Suppressor macrophage treated with lipopolysaccharide for 4 hours (primary cell): ENCODE measurements around the gene TCEA3.
A peak's percentile ranks its signal among the peaks of the same experiment; 100 is the strongest.

Experiments
- DNase-seq: peaks from one replicate; pipeline ENCODE4 v3.0.0-alpha.2; 2020

Gene TCEA3

GRCh38 chr1:23444596-23445390 lies 20.2 kb upstream of the TCEA3 start:
- no peak for DNase-seq

DNA sequence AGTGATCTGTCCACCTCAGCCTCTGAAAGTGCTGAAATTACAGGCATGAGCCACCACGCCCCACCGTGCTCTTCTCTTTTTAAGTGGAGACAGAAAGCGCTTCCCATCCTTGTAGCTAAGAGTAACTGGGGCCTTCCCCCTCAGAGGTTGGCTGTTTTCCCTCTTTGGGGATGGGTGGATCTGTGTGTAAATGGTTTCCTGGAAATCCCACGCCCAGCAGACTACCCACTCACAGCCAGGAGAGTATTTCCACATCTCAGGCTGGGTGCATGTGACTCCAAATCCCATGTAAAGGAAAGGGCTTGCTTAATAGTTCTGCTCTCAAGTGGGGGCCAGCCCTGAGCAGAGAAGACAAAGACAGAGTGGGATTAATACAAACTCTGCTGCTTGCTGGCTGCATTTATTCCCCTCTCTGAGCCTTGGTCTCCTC lies 19.6 kb upstream of the TCEA3 start:
- peak; percentile 92 for DNase-seq

DNA sequence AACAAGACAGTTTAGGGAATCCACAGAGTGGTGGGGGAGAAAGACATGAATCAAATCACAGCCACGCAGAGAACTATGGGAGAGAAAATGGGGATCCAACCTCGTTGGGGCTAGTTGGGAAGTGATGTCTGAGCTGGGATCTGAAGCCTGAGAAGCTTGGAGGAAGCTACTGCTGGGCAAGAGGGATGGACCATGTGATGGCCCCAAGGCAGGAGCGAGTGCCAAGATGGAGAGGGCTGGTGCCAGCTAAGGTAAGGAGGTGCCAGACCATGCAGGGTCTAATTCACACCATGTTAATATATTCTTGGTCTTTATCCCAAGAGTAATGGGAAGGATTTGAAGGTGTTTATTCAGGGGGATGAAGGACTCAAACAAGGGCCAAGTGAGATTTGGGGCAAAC lies 18.2 kb upstream of the TCEA3 start:
- no peak for DNase-seq

GRCh38 chr1:23441446-23442148 lies 17.0 kb upstream of the TCEA3 start:
- DNase-seq = no peak

DNA sequence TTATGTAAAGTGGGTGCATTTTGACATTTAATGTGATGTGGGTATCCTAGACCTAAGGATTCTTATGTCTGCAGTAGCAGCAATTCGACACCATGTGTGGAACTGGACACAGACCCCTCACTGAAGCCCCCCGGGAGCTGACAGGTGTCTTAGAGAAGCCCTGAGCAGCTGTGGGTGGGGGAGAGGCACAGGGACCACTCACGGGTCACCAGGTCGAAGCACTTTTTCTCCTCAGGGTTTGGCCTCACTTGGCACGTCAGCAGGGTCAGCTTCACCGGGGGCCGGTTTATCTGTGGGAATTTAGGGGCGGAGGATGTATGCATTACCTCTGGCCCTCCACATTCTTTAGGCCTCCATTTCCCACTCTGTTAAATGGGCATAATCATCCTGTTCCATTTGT lies 14.0 kb upstream of the TCEA3 start:
- DNase-seq = no peak

GRCh38 chr1:23437355-23437664 lies 12.8 kb upstream of the TCEA3 start:
- DNase-seq = no peak

DNA sequence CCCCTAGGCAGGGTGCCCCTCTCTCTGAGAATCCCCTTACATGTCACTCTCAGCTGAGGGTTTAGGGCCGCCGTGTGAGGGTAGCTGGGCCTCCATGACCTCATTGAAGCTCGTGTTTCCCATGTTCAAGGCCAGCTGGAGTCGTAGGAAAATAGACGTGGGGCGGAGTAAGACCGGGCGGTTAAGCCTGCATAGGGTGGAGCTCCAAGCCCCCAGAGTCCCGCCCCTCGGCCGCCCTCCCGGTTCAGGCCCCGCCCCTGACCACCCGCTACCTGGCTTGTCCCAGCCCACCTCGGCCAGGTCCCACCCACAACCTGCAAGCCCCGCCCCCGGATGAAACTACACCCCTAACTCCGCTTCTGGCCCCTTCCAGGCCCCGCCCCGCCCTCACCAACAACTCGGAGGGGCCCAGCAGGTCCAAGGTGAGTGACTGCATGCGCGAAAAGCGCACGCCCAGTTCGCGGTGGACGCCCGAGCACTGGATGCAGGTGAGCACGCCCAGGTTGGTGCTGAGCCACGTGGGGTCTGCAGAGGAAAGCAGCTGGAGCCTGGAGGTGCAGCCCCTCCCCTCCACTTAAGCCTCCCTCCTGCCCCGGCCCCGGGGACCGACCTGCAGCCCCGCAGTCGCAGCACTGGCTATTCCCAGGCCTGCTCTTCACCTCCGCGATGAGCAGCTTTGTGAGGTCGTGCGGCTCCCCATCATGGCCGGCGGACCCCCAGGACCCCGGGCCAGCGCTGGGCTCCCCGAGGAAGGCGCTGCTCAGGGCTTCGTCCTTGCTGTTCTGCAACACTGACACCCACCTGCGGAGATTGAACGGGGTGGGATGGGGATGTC lies 12.2 kb upstream of the TCEA3 start:
- DNase-seq = no peak

GRCh38 chr1:23434260-23434775 lies 9.8 kb upstream of the TCEA3 start:
- DNase-seq = no peak

DNA sequence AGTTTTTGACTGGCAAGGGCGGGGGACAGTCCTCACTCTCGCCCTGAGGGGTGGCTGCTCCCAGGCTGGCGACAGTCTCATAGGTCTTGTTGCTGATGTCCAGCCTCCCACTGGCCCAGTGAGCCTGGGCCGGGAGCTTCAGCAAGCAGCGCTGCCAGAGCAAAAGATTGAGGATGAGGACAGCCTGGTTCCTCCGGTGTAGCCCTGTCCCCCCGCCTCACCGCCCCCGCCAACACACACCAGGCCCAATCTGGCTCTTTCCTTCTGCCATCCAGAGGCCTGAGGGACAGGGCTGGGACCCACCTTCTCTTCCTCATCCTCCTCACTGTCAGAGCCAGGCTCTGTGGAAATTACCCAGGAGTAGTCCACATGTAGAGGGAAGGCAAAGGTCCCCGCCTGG lies 8.6 kb upstream of the TCEA3 start:
- DNase-seq = no peak

GRCh38 chr1:23431431-23431830 lies 6.9 kb upstream of the TCEA3 start:
- no peak for DNase-seq

DNA sequence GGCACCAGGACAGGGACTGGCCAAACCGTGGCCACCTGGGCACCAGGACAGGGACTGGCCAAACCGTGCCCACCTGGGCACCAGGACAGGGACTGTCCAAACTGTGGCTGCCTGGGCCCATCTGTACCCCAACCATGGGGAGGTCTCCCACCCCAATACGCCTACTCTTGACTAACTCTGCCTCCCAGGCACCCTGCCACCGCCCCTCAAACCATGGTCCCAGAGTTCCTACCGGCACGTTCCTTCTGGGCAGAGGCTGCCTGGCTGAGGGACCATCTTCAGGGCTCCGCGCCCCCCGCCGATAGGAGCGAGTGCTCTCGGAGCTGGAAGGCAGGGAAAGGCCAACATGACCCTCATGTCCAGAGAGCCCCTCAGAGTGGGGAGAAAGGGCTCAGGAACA lies 6.3 kb upstream of the TCEA3 start:
- no peak for DNase-seq

- no peak for DNase-seq
Measured at GRCh38 chr1:23428136-23428905, 3.8 kb upstream of the TCEA3 start.

GRCh38 chr1:23427550-23427949 lies 3.0 kb upstream of the TCEA3 start:
- no peak for DNase-seq

DNA sequence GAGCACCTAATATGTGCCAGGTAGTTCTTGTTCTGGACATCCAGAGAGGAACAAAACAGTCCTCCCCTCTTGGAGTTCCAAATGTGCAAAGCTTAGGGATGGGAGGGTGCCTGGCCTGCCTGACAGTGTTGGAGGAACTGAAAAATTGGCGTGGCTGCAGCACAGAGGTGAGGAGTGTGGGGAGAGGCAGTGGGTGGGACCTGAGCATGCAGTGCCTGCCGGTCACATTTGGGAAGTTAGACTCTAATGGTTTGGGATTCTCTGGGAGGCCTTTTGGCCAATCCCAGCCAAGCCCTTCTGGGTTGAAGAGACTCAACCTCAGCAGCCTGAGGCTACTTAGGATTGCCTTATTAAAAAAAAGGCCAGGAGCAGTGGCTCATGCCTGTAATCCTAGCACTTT lies 2.3 kb upstream of the TCEA3 start:
- no peak for DNase-seq

DNA sequence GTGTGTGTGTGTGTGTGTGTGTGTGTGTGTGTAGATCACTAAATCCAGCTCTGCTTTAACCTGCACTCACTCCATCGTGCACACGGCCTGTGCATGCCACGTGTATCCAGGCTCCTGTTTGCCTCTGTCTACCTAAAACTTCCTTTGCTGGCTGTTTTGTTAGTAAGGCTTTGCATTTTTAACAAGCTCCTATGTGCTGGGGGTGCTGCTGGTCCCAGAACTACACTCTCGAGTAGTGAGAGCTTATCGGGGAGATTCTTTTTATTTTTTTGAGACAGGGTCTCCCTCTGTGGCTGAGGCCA lies 596 bp upstream of the TCEA3 start:
- DNase-seq = no peak

- no peak for DNase-seq
Measured at GRCh38 chr1:23423415-23424292, 894 bp downstream of the TCEA3 start.

DNA sequence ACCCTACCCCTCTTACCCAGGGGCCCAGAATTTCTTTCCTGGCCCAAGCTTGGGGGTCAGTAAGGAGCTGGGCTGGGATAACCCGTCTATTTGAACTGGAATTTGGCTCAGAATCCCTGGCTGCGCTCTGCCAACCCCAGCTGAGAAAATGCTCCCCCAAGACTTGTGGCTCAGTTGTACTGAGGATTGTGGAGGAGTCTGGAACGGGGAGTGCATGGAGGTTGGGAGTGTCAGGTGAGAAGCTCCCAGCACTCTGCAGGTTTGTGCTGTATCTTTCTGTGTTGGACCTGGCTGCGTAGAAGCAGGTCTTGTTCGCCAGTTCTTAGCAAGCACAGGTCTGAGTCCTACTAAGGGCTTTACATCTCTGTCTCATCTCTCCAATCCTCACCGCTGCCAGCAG lies 1.6 kb downstream of the TCEA3 start:
- no peak for DNase-seq

- DNase-seq = peak; percentile 72
Measured at GRCh38 chr1:23422241-23422877, 2.2 kb downstream of the TCEA3 start.

DNA sequence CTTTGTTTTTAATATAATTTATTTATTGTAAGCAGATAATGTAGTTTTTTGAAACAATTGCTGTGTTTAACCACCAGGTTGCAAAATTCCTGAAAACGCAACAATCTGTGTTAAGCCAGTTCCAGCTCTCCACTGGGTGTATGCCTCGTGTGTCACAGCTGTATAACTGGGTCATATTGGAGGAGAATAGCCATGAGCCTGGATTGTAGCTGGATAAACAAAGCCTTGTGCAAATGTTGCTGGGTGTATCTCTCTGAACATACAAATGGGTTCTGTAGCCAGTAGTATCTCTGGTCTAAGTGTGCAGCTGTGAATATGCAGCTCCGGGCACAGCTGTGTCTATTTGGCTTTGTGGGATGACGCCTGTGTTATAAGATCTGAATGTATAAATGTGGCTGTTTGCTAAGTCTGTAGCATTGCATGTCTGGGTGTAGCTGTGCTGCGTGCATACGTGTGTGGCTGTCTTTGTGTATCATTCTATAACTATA lies 2.8 kb downstream of the TCEA3 start:
- DNase-seq = no peak

DNA sequence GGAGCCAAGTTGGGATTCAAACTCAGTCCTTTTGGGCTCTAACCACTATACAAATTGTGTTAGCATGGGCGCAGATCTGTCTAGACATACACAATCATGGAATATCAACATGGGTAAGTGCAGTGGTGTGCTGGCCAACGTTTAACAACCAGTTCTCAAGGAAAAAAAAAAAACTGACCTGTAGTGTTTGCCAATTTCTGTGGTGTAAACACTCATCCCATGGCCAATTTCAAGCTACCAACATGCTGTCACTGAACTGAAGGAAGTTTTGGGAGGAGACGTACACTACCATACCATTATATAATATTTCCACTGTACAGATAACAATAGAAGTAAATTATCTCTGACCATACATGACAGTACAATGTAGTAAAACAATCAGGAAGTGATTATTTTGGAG lies 3.2 kb downstream of the TCEA3 start:
- DNase-seq = no peak

GRCh38 chr1:23420778-23421177 lies 3.8 kb downstream of the TCEA3 start:
- no peak for DNase-seq
